H1 (cell line): ENCODE measurements around the gene DCTPP1. TPM values are rescaled to one million over a fixed set of nuclear protein-coding genes. Genes with fewer than 3 reads are reported as not detected.

Source experiments
- CTCF ChIA-PET: fragments of 300-600 bp; sonication (Branson Sonifier 250); formaldehyde crosslinking; loops from one replicate; lab custom pipeline; 2021; ENCODE audit not compliant: partially characterized antibody; lab: Charles Lee
- POLR2A ChIA-PET: fragments of 300-600 bp; sonication (Branson Sonifier 250); formaldehyde crosslinking; loops from one replicate; lab custom pipeline; 2021; ENCODE audit warnings: inconsistent platforms; ENCODE audit not compliant: partially characterized antibody; lab: Charles Lee
- DNase-seq, 2 experiments: peaks; one replicate each; pipeline versions ENCODE4 v3.0.0 to v3.0.0-alpha.2; 2010 to 2022; ENCODE audit warnings: low spot score in 2 of 2, low read depth in 1 of 2, mixed read lengths in 1 of 2
- FAIRE-seq: peaks from 2 replicates; lab custom pipeline; 2011; peaks lifted over from hg19 to GRCh38; lab: Jason Lieb, UNC
- H2AFZ ChIP-seq: 2 replicates; pipeline ENCODE4 v1.8.1; 2012; ENCODE audit warnings: low read length, inconsistent platforms
- H2AK5ac ChIP-seq: 2 replicates; pipeline ENCODE4 v1.6.1; 2013; ENCODE audit warnings: low read depth, low read length
- H2BK120ac ChIP-seq: replicated peaks from 2 replicates; pipeline ENCODE3; 2013; ENCODE audit warnings: low read depth, low read length, inconsistent platforms
- H2BK12ac ChIP-seq: 2 replicates; pipeline ENCODE4 v1.6.1; 2013; ENCODE audit warnings: low read depth, low read length
- H2BK15ac ChIP-seq: 2 replicates; pipeline ENCODE4 v1.6.1; 2013; ENCODE audit warnings: low read length
- H2BK20ac ChIP-seq: 2 replicates; pipeline ENCODE4 v1.6.1; 2013; ENCODE audit warnings: low read length
- H2BK5ac ChIP-seq: 2 replicates; pipeline ENCODE4 v1.6.1; 2013; ENCODE audit warnings: low read depth, low read length
- H3K14ac ChIP-seq: 2 replicates; pipeline ENCODE4 v1.6.1; 2013; ENCODE audit warnings: inconsistent platforms; ENCODE audit not compliant: insufficient read length
- H3K18ac ChIP-seq: 2 replicates; pipeline ENCODE4 v1.6.1; 2013; ENCODE audit warnings: low read length; ENCODE audit errors: extremely low read depth
- H3K23ac ChIP-seq: 2 replicates; pipeline ENCODE4 v1.6.1; 2013; ENCODE audit warnings: inconsistent platforms; ENCODE audit not compliant: insufficient read length
- H3K23me2 ChIP-seq: 2 replicates; pipeline ENCODE4 v1.6.1; 2013; ENCODE audit warnings: low read depth, low read length
- H3K27ac ChIP-seq: 2 replicates; pipeline ENCODE4 v1.6.1; 2011; ENCODE audit warnings: low read depth, low read length, inconsistent platforms
- H3K27me3 ChIP-seq, 4 experiments: replicated peaks in 1 of 4; 1 replicate in 1 of 4; 2 replicates in 3 of 4; pipeline versions ENCODE4 v1.6.1 to v1.8.1; 2011 to 2013; ENCODE audit warnings: low read length in 3 of 4, mild to moderate bottlenecking in 3 of 4, inconsistent platforms in 2 of 4, mixed read lengths in 2 of 4, moderate library complexity in 1 of 4; ENCODE audit not compliant: control insufficient read depth in 3 of 4, insufficient read depth in 3 of 4; ENCODE audit errors: extremely low read depth in 1 of 4
- H3K36me3 ChIP-seq, 4 experiments: 2 replicates each; pipeline versions ENCODE4 v1.6.1 to v1.8.1; 2011 to 2013; ENCODE audit warnings: mild to moderate bottlenecking in 4 of 4, low read length in 3 of 4, moderate library complexity in 2 of 4, control low read depth in 1 of 4, inconsistent platforms in 1 of 4; ENCODE audit not compliant: insufficient read depth in 4 of 4, control insufficient read depth in 2 of 4
- H3K4ac ChIP-seq: replicated peaks from 2 replicates; pipeline ENCODE3; 2013; ENCODE audit warnings: low read length, low read depth, mixed read lengths, inconsistent platforms; ENCODE audit not compliant: insufficient read length
- H3K4me1 ChIP-seq, 4 experiments: replicated peaks in 1 of 4; 1 replicate in 1 of 4; 2 replicates in 3 of 4; pipeline versions ENCODE4 v1.6.1 to v1.8.1; 2011 to 2013; ENCODE audit warnings: low read length in 3 of 4, inconsistent platforms in 2 of 4, mixed read lengths in 1 of 4; ENCODE audit not compliant: insufficient read depth in 4 of 4, control insufficient read depth in 3 of 4
- H3K4me2 ChIP-seq, 2 experiments: 2 replicates each; pipeline versions ENCODE4 v1.6.1 to v1.8.1; 2011 to 2013; ENCODE audit warnings: low read depth in 2 of 2, low read length in 2 of 2, control low read depth in 1 of 2, inconsistent platforms in 1 of 2, mild to moderate bottlenecking in 1 of 2; ENCODE audit not compliant: insufficient read depth in 1 of 2
- H3K4me3 ChIP-seq, 4 experiments: fragments of 200-600, 300-600 bp in 1 of 4; sonication (generic), shearing (Covaris generic), sonication (Bioruptor Twin) in 1 of 4; 2 replicates each; pipeline versions ENCODE4 v1.5.1 to v1.8.1; 2011 to 2016; ENCODE audit warnings: low read length in 4 of 4, low read depth in 3 of 4, control low read depth in 2 of 4, inconsistent platforms in 2 of 4, mild to moderate bottlenecking in 2 of 4, mixed read lengths in 1 of 4, moderate library complexity in 1 of 4; ENCODE audit not compliant: insufficient read depth in 2 of 4; ENCODE audit errors: extremely low read depth in 1 of 4
- H3K56ac ChIP-seq: replicated peaks from 2 replicates; pipeline ENCODE3; 2013; ENCODE audit warnings: low read depth, mild to moderate bottlenecking, mixed read lengths, low read length, inconsistent platforms; ENCODE audit not compliant: insufficient read length
- H3K79me1 ChIP-seq: 2 replicates; pipeline ENCODE4 v1.6.1; 2013; ENCODE audit warnings: low read depth, low read length, control low read depth
- H3K79me2 ChIP-seq, 2 experiments: 2 replicates each; pipeline versions ENCODE4 v1.6.1 to v1.8.1; 2012 to 2013; ENCODE audit warnings: low read length in 2 of 2, mild to moderate bottlenecking in 2 of 2, inconsistent platforms in 1 of 2; ENCODE audit not compliant: insufficient read depth in 2 of 2, control insufficient read depth in 1 of 2
- H3K9ac ChIP-seq, 4 experiments: replicated peaks in 1 of 4; 1 replicate in 1 of 4; 2 replicates in 3 of 4; pipeline versions ENCODE4 v1.6.1 to v1.8.1; 2011 to 2013; ENCODE audit warnings: low read depth in 3 of 4, low read length in 3 of 4, control low read depth in 2 of 4, mild to moderate bottlenecking in 2 of 4, moderate library complexity in 2 of 4, inconsistent platforms in 1 of 4; ENCODE audit errors: extremely low read depth in 1 of 4
- H3K9me3 ChIP-seq, 2 experiments: 2 replicates each; pipeline versions ENCODE4 v1.6.1 to v1.8.1; 2012 to 2013; ENCODE audit warnings: mild to moderate bottlenecking in 2 of 2, moderate library complexity in 2 of 2, control low read depth in 1 of 2, inconsistent platforms in 1 of 2, low read depth in 1 of 2, low read length in 1 of 2, mixed read lengths in 1 of 2; ENCODE audit not compliant: insufficient read depth in 2 of 2
- H4K20me1 ChIP-seq, 2 experiments: replicated peaks in 1 of 2; 2 replicates each; pipeline versions ENCODE3 to v1.8.1; 2011 to 2013; ENCODE audit warnings: inconsistent platforms in 2 of 2, low read length in 2 of 2, mild to moderate bottlenecking in 1 of 2; ENCODE audit not compliant: insufficient read depth in 2 of 2, control insufficient read depth in 1 of 2
- H4K5ac ChIP-seq: 2 replicates; pipeline ENCODE4 v1.6.1; 2013; ENCODE audit warnings: low read length, low read depth, mixed read lengths, inconsistent platforms; ENCODE audit not compliant: insufficient read length
- H4K8ac ChIP-seq: 2 replicates; pipeline ENCODE4 v1.8.0; 2013; ENCODE audit warnings: mild to moderate bottlenecking, moderate library complexity, low read length, inconsistent platforms; ENCODE audit not compliant: insufficient read depth; ENCODE audit errors: extremely low read depth
- H4K91ac ChIP-seq: replicated peaks from 2 replicates; pipeline ENCODE3; 2013; ENCODE audit warnings: low read length, mixed read lengths, inconsistent platforms; ENCODE audit not compliant: insufficient read length
- KDM4A ChIP-seq: IDR thresholded peaks from one replicate; pipeline ENCODE4 v1.7.1; 2012; ENCODE audit warnings: low read depth, mild to moderate bottlenecking, moderate library complexity, low read length, inconsistent platforms; ENCODE audit not compliant: severe bottlenecking
- YY1 ChIP-seq: IDR thresholded peaks from 2 replicates; pipeline ENCODE4 v1.6.1; 2011; ENCODE audit warnings: low read depth, mild to moderate bottlenecking, low read length
- WGBS, 2 experiments: shearing (Covaris generic) in 1 of 2; methylation state at CpG; one replicate each; pipeline versions ENCODE4 v1.1.6 to v1.1.7; 2013 to 2015; ENCODE audit warnings: low lambda C conversion rate in 2 of 2, mixed read lengths in 2 of 2, inconsistent platforms in 1 of 2, low coverage in 1 of 2, missing lambda C conversion rate in 1 of 2; ENCODE audit not compliant: insufficient replicate concordance in 2 of 2, insufficient coverage in 1 of 2, insufficient read length in 1 of 2; ENCODE audit errors: extremely low coverage in 1 of 2, missing lambda C conversion rate in 1 of 2; 5-methylcytosine and 5-hydroxymethylcytosine counted together
- polyA plus RNA-seq, 7 experiments: library from polyadenylated mRNA; depleted of rRNA in 3 of 7; stranded (reverse) in 5 of 7; unstranded in 2 of 7; fragments of >200 nt in 5 of 7; fragments of 200-250 nt in 2 of 7; gene quantifications; 1 replicate in 5 of 7; 2 replicates in 1 of 7; 4 replicates in 1 of 7; pipeline versions ENCODE4 v1.2.1 to v1.2.3, GENCODE V29; 2011 to 2013; ENCODE audit warnings: missing spikeins in 2 of 7, mixed read lengths in 2 of 7
- total RNA-seq: library from RNA; stranded (reverse); fragmentation: NEBNext Ultra II Directional; extraction: Animal tissue kit (Norgen Biotek cat#: 25700); gene quantifications from 2 replicates; pipeline ENCODE4 v1.2.1, GENCODE V29; 2021

The DCTPP1 gene
- total and polyA plus RNA-seq, 2 of the 8 experiments (the other 6 are each of a cell fraction or from before 2014, with no cell fraction given), result 94.5 to 103 TPM

GRCh38 chr16:30447512-30448226, 17.8 kb upstream of the DCTPP1 start:
- Histone ChIP-seq H3K23ac (no peak overlapping the region), H4K8ac (no peak overlapping the region), H2BK15ac (no peak overlapping the region), H3K4ac (no peak overlapping the region), H2BK20ac (no peak overlapping the region), H2AFZ (no peak overlapping the region), H2BK120ac (no peak overlapping the region), H3K18ac (no peak overlapping the region), H3K79me1 (peaks cover 9% of the 10 kb centered on the region), H2AK5ac (no peak overlapping the region), H3K9me3 (no peaks in the 10 kb centered on the region), H3K56ac (no peak overlapping the region), H3K9ac (no peak overlapping the region), H3K23me2 (peaks cover 6% of the 10 kb centered on the region), H4K20me1 (peaks cover 0 to 3% of the 10 kb centered on the region in 2 experiments), H4K5ac (no peak overlapping the region), H2BK12ac (no peak overlapping the region), H3K27ac (no peak overlapping the region), H3K4me1 (peaks cover 0 to 9% (median 6%) of the 10 kb centered on the region in 4 experiments; a peak in 5 of 7 replicates), H4K91ac (no peak overlapping the region), H2BK5ac (no peak overlapping the region), H3K79me2 (peaks cover 0 to 12% of the 10 kb centered on the region in 2 experiments; a peak in 1 of 4 replicates), H3K14ac (no peak overlapping the region), H3K4me2 (no peak overlapping the region), H3K36me3 (peaks cover 0 to 13% (median 0%) of the 10 kb centered on the region in 4 experiments; a peak in 1 of 8 replicates), H3K27me3 (peaks cover 0 to 4% (median 1%) of the 10 kb centered on the region in 4 experiments; a peak in 1 of 7 replicates), H3K4me3 (no peak overlapping the region)
- WGBS, 2 experiments, result 87% methylated on average over 12 of the region's 12 CpGs; no CpG with 5 or more reads in 1 of the 2 experiments
- DNase-seq, result no peak
- no peak for FAIRE-seq
- ChIA-PET CTCF (interaction anchor here (1.2 to 4.7 kb wide), 12 partner anchors 10 to 190 kb away, joined by 3 to 42 read pairs (median 6); partner anchors contain the start of genes DCTPP1 and ZNF747), POLR2A (interaction anchor here (1.0 to 1.8 kb wide), 3 partner anchors 93 to 124 kb away, joined by 3 to 7 read pairs (median 6); partner anchors contain the start of genes CD2BP2 and ZNF688)
- TF ChIP-seq KDM4A (no peak), YY1 (no peak)
